Right ventricle myocardium superior (tissue), 1 donor: ENCODE data around the gene CEMIP. TPM values are rescaled to one million over a fixed set of nuclear protein-coding genes. Genes with fewer than 3 reads are reported as not detected.

ENCODE experiments used
- ATAC-seq: fragments of 200-7000 bp; cut with Tn5 transposase; one replicate; pipeline ENCODE4 v1.9.1; 2020; ENCODE audit warnings: mild to moderate bottlenecking; ENCODE audit not compliant: poor library complexity
- DNase-seq: peaks from one replicate; pipeline ENCODE4 v3.0.0-alpha.2; 2020
- intact Hi-C: fragments of 100-400 bp; cut with DNase I; formaldehyde crosslinking; loops from one replicate; pipeline ENCODE4 v1.11.2; 2022
- total RNA-seq: library from RNA; stranded (reverse); fragmentation: NEBNext Ultra II Directional; extraction: Animal tissue kit (Norgen Biotek cat#: 25700); gene quantifications from one replicate; pipeline ENCODE4 v1.2.1, GENCODE V29; 2021
- donor health status: DM: no; HTN: yes; CAD: no; lungs with severe emphysema.

Gene CEMIP
- total RNA-seq, 1 donor from 2014 or later: not detected

DNA sequence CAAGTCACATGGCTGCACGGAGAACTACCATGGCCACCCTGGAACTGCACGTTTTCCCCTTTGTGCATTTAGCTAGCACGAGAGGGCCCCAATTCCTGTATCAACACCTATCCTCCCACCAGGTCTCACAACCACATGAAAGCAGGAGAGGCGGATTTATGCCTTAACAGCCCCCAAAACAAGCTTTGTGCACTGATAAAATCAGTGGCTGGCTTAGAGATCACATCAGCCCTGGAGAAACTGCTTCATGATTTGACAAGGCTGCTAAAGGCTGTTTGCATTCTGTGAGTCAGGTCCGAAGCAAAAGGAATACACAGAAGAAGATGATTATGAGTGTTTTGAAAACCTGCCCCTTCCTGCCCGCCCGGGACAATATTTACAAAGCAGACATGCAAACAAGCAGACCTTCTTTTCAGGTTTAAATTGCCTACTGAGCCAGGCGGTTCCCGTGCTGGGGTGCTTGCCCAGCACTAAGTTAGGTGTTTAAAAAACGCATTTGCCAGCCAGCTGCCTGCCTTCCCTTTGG, 25.9 kb downstream of the CEMIP start:
- intact Hi-C loops: no loop called here
- no peak for DNase-seq
- ATAC-seq: no peak

DNA sequence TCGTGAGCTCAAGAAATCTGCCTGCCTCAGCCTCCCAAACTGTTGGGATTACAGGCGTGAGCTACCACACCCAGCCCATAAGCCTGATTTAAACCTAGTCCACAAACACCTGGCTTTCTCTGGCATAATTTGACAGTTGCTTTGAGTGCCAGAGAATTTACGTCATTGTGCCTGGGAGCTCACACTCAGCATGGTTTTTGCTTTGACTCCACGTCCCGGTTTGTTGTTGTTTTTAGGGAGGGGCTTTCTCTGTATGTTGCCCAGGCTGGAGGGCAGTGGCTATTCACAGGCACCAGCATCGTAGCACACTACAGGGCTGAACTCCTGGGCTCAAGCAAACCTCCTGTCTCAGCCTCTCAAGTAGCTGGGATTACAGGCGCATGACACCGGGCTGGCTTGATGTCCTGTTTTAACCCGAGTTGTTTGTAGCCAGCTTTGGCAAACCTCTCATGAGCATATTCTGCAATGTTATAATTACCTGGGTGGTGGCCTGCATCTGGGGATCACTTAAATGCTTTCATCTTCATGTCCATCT, 32.7 kb downstream of the CEMIP start:
- intact Hi-C loops: no loop called here
- DNase-seq: no peak
- ATAC-seq: no peak

DNA sequence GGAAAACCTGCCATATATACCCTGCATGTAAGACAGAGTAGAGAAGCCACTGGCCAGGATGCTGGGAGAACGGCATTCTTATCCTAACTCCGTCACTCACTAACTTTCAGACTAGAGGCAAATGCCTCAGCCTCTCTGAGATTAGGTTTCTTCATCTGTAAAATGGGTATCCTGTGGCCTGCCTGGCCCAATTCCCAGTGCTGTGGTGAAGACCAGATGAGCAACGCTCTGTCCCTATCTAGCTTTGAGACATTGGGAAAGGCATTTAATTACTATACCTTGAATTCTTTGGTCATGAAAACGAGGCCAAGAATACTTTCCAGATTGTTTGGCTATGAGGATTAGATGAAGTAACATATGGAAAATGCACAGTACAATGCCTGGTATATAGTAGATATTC, 35.9 kb downstream of the CEMIP start:
- DNase-seq: no peak
- ATAC-seq: no peak
- intact Hi-C loops: no loop called here

DNA sequence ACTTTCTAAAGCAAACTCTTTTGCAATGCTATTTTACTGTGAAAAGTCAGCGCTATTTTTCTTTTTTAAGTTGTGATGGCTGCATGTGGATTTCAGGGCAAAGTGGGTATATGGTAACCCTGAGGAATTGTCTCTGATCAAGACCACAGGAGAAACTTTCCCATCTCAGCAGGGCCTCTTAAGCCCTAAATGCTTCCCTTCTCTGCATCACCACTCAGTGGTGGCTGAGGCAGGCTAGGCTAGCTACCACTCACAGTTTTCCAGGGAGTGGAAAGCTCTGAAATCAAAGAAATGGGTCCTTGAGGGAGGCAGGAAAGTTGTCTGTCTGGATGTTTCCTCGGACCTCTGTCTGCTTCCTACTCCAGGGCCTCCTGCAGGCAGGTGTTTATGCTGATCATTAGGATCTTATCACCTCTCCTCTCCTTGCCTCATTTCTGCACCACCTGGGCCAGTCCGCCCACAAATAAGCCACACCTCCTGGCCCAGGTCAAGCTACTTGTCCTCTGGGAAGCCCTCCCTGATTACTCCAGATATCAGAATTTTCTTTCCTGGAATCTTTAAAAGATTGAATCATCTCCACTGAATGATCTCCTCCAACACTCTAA, 37.0 kb downstream of the CEMIP start:
- ATAC-seq (no peak), DNase-seq (no peak)
- intact Hi-C loops: no loop called here

DNA sequence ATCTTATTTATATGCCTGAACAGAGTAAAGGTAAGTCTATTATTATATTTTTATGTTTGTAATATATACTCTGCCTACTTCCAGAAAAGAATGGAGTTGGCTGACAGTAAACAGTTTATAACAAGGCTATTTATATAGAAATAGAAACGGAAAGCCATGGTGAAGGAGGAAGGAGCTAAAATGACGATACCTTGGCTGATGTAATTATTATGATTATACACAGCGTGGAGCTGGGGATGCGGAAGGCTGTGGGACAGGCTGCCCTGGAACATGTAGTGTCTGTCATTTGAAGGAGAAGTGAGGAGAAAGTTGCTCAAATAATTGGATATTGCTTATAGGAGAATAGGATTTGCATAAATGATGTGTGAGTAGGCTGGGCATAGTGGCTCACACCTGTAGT, 37.8 kb downstream of the CEMIP start:
- intact Hi-C loops: no loop called here
- DNase-seq: no peak
- ATAC-seq: no peak

DNA sequence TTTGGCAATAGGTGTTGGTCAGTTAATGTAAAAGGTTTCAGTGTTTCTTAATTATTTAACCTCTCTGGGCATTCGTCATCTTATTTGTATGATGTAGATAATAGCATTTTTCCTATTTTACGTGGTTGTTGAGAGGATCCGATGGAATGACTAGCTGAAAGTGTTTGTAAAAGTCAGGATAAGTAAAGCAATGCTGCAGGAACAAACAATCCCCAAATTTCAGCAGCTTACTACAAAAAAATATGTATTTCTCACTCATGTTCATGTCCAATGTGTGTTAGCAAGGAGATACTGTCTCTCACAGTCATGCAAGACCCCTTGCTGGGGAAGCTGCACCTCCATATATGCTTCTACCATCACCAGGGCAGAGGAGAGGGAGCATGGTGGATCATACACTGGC, 38.7 kb downstream of the CEMIP start:
- ATAC-seq: no peak
- intact Hi-C loops: no loop called here
- no peak for DNase-seq

DNA sequence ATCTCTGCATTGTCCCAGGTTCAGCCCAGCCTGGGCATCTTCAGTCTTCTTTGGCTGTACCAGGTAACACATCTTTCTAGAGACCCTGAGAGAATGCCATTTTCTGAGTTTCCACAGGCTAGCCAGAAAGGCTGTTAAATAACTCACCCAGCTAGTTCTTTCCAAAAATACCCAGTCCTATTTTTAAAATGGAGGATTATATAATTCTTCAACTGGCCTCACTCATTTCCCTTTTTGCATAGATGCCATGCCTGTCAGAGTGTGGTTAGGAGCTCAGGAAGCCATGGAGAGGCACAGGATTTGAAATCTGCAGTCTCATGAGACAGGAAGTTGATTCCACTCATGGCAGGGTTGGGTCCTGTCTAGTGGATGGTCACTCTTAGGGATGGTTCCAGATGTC, 39.8 kb downstream of the CEMIP start:
- no peak for DNase-seq
- intact Hi-C loops: no loop called here
- ATAC-seq: peak; percentile 46

DNA sequence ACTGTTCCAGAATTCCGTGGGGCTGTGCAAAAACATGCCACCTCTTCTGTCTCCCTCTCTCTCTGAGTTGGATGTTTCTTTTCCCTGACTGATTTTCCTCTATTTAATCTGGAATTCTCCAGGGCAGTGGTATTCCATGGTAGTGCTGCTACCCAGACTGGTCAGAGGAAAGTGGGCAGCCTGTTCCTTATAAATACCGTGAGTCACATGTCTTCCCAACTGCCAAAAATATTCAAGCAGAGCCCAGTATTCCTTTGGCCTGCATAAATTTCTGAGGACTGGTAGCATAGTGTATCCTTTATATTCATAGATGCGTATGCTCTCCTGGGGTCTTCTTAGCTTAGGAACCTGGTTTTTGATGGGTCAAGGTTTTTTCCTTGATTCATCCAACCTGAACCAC, 40.9 kb downstream of the CEMIP start:
- ATAC-seq (peak; percentile 45), DNase-seq (no peak)
- intact Hi-C loops: no loop called here

DNA sequence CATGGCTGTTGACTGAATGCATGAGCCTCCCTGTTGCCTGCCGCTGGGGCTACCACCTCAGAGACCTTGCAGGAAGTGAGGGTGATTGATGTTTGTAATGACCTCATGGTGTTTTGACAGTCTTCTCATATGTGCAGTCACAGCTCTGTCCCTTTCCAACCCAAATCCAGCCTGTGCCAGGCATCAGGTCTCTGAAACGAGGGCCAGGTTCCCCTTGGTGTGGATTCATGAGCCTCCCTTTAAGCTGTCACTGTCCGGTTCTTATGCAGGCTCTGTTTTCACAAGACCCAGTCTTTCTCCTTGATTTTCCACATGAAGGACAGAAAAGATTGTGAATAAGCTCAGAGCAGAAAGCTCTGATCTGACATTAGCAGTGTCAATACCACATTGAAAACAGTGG, 43.1 kb downstream of the CEMIP start:
- intact Hi-C loops: no loop called here
- ATAC-seq (no peak), DNase-seq (no peak)

DNA sequence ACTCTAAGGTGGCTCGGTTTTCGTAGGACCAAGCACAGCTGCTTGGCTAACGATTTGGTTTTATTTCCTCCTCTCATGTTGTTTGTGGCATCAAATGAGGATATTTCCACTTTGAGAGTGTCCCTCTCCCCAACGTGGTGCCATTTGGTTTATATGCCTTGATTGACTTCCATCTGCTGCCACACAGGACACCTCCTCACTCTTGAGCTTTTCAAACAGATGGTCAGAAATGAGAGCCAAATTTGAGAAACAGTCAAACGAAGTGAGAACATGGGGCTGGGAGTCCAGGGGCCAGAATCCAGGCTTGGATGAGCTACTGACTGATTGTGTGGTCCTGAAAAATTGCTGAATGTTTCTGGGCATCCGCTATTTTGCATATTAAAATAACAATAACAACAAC, 43.5 kb downstream of the CEMIP start:
- no peak for DNase-seq
- ATAC-seq: no peak
- intact Hi-C loops: no loop called here

DNA sequence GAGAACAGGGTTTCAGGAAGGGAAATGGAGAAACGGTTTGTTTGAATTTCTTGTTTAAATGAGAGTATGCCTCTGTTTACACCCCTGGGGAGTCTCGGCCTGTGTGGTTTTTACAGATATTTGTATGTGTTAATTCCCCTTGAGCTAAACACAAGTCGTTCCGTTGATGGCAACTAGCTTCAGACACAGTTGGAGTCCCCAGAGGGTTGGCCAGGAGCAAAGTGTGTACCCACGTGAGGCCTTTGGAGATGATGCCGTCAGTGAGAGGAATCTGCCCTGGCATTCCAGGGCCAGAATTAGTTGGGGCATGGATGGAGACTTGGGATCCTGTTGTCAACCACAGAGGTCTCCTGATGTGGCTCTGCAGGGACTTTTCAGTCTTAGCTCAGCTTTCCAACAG, 44.0 kb downstream of the CEMIP start:
- ATAC-seq (no peak), DNase-seq (no peak)
- intact Hi-C loops: no loop called here

DNA sequence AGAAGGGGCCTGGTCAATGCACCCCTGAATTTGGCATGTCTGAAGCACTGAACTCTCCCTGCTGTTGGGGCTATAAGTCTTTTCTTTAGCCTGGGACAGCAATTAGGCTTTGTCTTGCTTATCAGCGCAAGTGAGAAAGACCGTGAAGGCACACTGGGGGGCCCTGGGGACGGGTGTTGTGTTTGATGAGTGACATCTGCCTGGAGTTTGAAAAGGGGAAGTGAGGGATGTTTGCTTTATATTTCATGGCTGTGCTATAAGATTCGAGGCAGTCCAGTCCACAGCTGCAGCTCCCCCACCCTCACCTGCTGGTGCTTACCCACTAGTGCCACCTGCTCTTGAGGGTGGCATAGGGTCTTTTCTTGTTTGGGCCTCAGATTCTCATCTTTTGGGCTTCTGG, 44.8 kb downstream of the CEMIP start:
- intact Hi-C loops: no loop called here
- DNase-seq (no peak), ATAC-seq (no peak)

DNA sequence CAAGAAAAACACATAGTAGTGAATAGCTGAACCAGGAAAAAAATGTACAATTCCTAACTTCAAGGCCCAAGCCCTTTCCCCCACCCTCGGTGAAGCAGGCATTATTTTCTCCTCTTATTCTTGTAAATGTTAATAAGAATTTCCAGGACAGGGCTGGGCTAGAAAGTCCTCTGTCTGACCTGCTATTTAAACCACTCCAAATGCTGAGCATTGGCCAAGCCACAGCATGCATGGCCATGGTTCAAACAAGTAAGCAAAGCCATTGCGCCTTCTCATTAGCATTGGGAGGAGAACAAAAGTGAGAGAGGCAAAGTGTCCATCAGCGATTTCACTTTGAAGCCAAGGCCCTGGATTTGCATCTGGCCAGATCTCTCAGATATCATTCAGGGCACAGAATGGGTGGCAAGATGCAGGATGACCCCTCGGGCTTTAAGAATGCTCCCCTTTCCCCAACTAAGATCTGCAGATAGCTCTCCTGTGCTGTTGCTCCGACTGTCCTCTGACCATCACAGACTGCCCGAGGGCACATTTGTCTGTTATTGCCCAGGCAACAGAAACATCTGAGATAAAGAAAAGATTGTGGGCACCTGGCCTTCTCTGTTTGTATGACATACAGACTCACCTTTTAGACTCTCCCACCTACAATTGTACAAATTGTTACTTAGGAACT, 46.3 kb downstream of the CEMIP start:
- no peak for DNase-seq
- ATAC-seq: peak; percentile 87
- intact Hi-C loops: no loop called here

DNA sequence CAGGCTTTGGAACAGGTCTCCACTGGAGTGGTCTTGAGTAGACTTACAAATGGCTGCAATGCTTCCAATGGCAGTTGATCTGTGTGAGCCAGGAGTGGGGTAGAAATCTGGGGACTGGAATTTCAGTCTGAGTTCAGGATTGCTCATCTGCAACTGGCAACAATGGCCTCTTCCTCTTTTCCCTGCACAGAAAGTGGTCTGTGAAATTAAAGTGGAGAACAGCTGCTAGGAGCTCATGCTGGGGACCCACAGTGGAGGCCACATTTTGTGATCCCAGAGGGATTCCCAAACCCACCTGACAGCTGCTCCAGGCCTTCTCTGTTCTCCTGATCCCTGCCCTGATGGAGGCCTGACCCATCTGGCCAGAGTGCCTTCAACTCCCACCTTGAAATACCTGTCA, 49.6 kb downstream of the CEMIP start:
- intact Hi-C loops: no loop called here
- DNase-seq: no peak
- ATAC-seq: no peak

DNA sequence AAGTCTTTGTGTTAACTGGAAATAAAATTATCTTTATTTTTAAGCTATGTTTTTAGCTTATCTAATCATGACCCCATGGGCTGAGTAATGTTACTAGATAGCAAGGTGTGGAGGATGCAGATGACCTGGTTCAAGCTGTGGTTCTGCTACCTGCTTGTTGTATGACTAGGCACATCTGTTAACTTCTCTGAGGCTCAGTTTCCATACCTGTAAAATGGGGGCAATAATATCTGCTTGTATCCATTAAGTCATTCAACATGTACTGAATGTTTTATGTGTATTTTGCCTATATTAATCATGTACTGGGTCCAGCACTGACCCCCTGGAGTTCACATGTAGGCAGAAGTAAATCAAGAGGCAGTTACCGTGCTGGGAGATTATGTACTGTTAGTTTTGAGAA, 51.5 kb downstream of the CEMIP start:
- DNase-seq: no peak
- no peak for ATAC-seq
- intact Hi-C loops: no loop called here

DNA sequence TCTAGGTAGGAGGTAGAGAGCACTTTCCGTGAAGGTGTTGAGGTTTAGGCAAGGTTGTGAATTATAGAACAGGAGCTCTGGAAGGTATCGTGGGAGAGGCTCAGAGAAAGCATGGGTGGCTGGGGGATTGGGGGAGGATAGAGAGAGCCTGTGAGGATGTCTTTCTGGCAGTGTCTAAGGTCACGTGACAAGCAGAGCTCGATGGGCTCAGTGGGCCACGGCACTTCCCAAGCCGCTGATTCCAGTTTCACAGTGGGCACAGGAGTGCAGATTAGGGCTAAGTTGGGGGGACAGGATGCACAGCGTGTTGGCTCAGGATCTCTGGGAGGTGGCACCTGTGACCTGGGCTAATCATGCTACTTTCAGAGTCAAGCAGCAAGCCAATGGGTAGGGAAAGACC, 52.0 kb downstream of the CEMIP start:
- no peak for DNase-seq
- intact Hi-C loops: no loop called here
- ATAC-seq: no peak

DNA sequence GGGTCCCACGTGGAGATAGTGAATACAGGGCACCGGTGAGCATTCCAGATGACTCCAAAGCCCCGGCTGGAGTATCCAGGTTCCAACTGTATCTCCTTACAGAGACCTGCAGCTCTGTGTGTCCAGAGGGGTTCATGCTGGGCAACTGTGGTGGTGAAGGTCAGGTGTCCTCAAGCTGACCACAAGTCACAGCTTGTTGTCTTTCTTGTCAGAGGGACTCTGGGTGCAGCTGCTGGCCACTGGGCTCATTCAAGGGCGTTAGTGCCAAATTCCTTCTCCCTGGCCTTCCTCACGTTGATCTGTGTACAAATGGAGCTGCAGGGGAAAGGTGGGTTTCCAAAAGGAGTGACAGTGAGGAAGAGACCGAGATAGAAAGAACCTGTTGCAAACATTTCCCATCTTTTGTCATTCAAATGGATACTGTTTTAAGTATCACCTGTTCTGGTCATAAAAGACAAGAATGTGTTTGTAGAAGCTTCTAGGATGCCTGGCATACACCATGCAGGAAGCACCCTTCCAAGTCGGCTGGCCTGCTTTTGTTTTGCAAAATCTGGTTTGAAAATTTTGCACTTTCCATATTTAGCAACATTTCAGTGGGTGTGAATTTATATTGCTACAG, 52.5 kb downstream of the CEMIP start:
- ATAC-seq (no peak), DNase-seq (no peak)
- intact Hi-C loops: no loop called here

DNA sequence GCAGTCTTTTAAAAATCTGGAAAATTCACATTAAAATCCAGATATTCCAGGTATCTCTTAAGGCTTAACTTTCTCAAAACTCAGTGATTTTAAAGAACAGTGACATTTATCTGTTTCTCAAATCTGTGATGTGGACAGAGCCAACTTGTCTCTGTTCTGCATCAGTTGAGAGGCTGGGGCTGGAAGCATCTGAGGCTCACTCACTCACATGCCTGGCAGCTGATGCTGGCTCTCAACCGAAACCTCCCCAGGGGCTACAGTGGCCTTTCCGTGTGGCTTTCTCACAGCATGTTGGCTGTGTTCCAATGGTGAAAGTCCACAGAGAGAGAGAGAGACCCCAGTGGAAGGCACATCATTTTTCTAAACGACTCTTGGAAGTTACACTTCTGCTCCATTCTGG, 53.5 kb downstream of the CEMIP start:
- intact Hi-C loops: no loop called here
- no peak for DNase-seq
- no peak for ATAC-seq

DNA sequence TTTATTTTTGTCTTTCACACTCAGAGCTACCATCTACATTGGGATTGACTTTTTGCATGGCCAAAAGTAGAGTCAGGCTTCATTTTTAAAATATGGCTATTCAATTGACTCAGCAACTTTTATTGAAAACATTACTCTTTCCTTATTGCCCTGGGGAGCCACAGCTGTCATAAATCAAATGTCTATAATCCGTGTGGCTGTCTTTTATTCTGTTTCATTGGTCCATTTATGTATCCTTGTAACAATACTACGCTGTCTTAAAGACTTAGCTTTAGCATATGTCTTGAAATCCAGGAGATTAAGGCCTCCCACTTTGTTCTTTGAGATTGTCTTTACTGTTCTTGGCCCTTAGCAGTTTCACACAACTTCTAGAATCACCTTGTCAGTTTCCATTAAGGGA, 55.2 kb downstream of the CEMIP start:
- DNase-seq (no peak), ATAC-seq (no peak)
- intact Hi-C loops: no loop called here

DNA sequence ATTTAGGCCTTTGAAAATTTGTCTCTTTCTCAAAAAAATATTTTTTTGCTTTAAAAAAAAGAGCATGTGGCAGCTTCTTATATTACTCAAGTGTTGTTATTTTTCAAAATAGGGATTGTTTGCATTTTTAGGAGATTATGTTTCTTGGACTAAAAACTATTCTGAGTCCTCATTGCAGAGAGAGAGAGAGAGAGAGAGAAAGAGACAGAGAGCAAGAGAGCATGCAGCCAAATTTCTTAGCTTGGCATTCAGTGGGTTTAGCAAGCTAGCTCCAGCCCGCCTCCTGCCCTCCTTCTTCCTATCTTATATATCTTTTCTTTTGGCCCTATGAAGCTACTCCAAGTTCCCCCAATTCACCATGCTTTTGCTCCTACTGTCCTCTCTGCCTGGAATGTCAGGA, 55.7 kb downstream of the CEMIP start:
- no peak for ATAC-seq
- intact Hi-C loops: no loop called here
- DNase-seq: no peak
